H9 (cell line): ENCODE data around the gene SOCS7. TPM values are rescaled to one million over a fixed set of nuclear protein-coding genes. Genes with fewer than 3 reads are reported as not detected.
A peak's percentile ranks its signal among the peaks of the same experiment; 100 is the strongest.

Experiments
- DNase-seq: peaks from one replicate; pipeline ENCODE4 v3.0.0-alpha.2; 2017
- H2AFZ ChIP-seq: one replicate; pipeline ENCODE4 v1.6.1; 2013; ENCODE audit warnings: mild to moderate bottlenecking, low read length, control low read depth, moderate library complexity
- H2AK5ac ChIP-seq: 2 replicates; pipeline ENCODE4 v1.6.1; 2013; ENCODE audit warnings: low read length, control low read depth, mixed read lengths; ENCODE audit not compliant: insufficient read length
- H2BK120ac ChIP-seq: one replicate; pipeline ENCODE4 v1.6.1; 2013; ENCODE audit warnings: low read depth, mild to moderate bottlenecking, low read length, control low read depth, inconsistent platforms; ENCODE audit not compliant: poor library complexity, severe bottlenecking
- H2BK12ac ChIP-seq: 2 replicates; pipeline ENCODE4 v1.6.1; 2013; ENCODE audit warnings: low read length, control low read depth, mixed read lengths, low read depth; ENCODE audit not compliant: insufficient read length
- H2BK15ac ChIP-seq: 2 replicates; pipeline ENCODE4 v1.6.1; 2013; ENCODE audit warnings: low read depth, low read length, control low read depth
- H2BK20ac ChIP-seq: one replicate; pipeline ENCODE4 v1.6.1; 2013; ENCODE audit warnings: low read depth, mild to moderate bottlenecking, low read length, control low read depth, inconsistent platforms; ENCODE audit not compliant: poor library complexity, severe bottlenecking
- H2BK5ac ChIP-seq: 2 replicates; pipeline ENCODE4 v1.6.1; 2013; ENCODE audit warnings: low read length, control low read depth, mixed read lengths; ENCODE audit not compliant: insufficient read length
- H3K14ac ChIP-seq: 2 replicates; pipeline ENCODE4 v1.6.1; 2013; ENCODE audit warnings: low read length, control low read depth; ENCODE audit not compliant: insufficient read depth
- H3K18ac ChIP-seq: 2 replicates; pipeline ENCODE4 v1.6.1; 2013; ENCODE audit warnings: low read depth, mild to moderate bottlenecking, mixed read lengths, low read length, control low read depth; ENCODE audit not compliant: insufficient read length
- H3K23ac ChIP-seq: 2 replicates; pipeline ENCODE4 v1.6.1; 2013; ENCODE audit warnings: low read length, control low read depth, mixed read lengths, low read depth; ENCODE audit not compliant: insufficient read length
- H3K23me2 ChIP-seq: 2 replicates; pipeline ENCODE4 v1.6.1; 2013; ENCODE audit warnings: low read depth, mild to moderate bottlenecking, mixed read lengths, low read length, control low read depth; ENCODE audit not compliant: insufficient read length, poor library complexity, severe bottlenecking
- H3K27ac ChIP-seq: 2 replicates; pipeline ENCODE4 v1.5.1; 2013; ENCODE audit warnings: low read length, control low read depth, mixed read lengths, low read depth; ENCODE audit not compliant: insufficient read length
- H3K27me3 ChIP-seq: 2 replicates; pipeline ENCODE4 v1.6.1; 2013; ENCODE audit warnings: low read length, control low read depth, inconsistent platforms; ENCODE audit not compliant: insufficient read depth
- H3K4ac ChIP-seq: 2 replicates; pipeline ENCODE4 v1.6.1; 2013; ENCODE audit warnings: low read depth, mild to moderate bottlenecking, control low read depth, inconsistent platforms, low read length, moderate library complexity
- H3K4me1 ChIP-seq: 2 replicates; pipeline ENCODE4 v1.6.1; 2013; ENCODE audit warnings: low read length, control low read depth, inconsistent platforms; ENCODE audit not compliant: insufficient read depth
- H3K4me2 ChIP-seq: 2 replicates; pipeline ENCODE4 v1.6.1; 2013; ENCODE audit warnings: low read length, control low read depth, mixed read lengths; ENCODE audit not compliant: insufficient read length, insufficient read depth
- H3K56ac ChIP-seq: 2 replicates; pipeline ENCODE4 v1.6.1; 2013; ENCODE audit warnings: low read depth, mild to moderate bottlenecking, mixed read lengths, low read length, control low read depth; ENCODE audit not compliant: insufficient read length
- H3K79me1 ChIP-seq: 2 replicates; pipeline ENCODE4 v1.6.1; 2013; ENCODE audit warnings: low read depth, mild to moderate bottlenecking, moderate library complexity, low read length, control low read depth, inconsistent platforms; ENCODE audit not compliant: insufficient read depth, poor library complexity, severe bottlenecking
- H3K79me2 ChIP-seq: 2 replicates; pipeline ENCODE4 v1.6.1; 2013; ENCODE audit warnings: low read length, control low read depth, inconsistent platforms; ENCODE audit not compliant: insufficient read depth
- H3K9ac ChIP-seq: 2 replicates; pipeline ENCODE4 v1.6.1; 2013; ENCODE audit warnings: low read length, control low read depth, mixed read lengths; ENCODE audit not compliant: insufficient read length; ENCODE audit errors: extremely low read depth
- H3K9me3 ChIP-seq: one replicate; pipeline ENCODE4 v1.6.1; 2013; ENCODE audit warnings: low read depth, low read length, inconsistent platforms; ENCODE audit not compliant: control insufficient read depth
- H3T11ph ChIP-seq: one replicate; pipeline ENCODE4 v1.6.1; 2013; ENCODE audit warnings: mild to moderate bottlenecking, low read length, control low read depth, inconsistent platforms
- H4K20me1 ChIP-seq: one replicate; pipeline ENCODE4 v1.6.1; 2013; ENCODE audit not compliant: control insufficient read depth, insufficient read length, insufficient read depth
- H4K5ac ChIP-seq: 2 replicates; pipeline ENCODE4 v1.6.1; 2013; ENCODE audit warnings: low read depth, mild to moderate bottlenecking, mixed read lengths, low read length, control low read depth; ENCODE audit not compliant: insufficient read length
- H4K8ac ChIP-seq: replicated peaks from 2 replicates; pipeline ENCODE4 v1.6.1; 2013; ENCODE audit warnings: low read length, control low read depth, mixed read lengths, low read depth; ENCODE audit not compliant: insufficient read length
- H4K91ac ChIP-seq: 2 replicates; pipeline ENCODE4 v1.6.1; 2013; ENCODE audit warnings: low read depth, mild to moderate bottlenecking, moderate library complexity, mixed read lengths, low read length, control low read depth; ENCODE audit not compliant: insufficient read length
- H3K27ac Mint-ChIP-seq, 3 experiments: 2 replicates in 2 of 3; 3 replicates in 1 of 3; pipeline ENCODE4 v1.8.0; 2020 to 2021; ENCODE audit warnings: mixed read lengths in 3 of 3, mild to moderate bottlenecking in 1 of 3, moderate library complexity in 1 of 3
- H3K27me3 Mint-ChIP-seq: 2 replicates; pipeline ENCODE4 v1.8.0; 2021; ENCODE audit warnings: low read depth, mild to moderate bottlenecking, moderate library complexity, mixed read lengths
- H3K36me3 Mint-ChIP-seq, 3 experiments: 2 replicates in 2 of 3; 3 replicates in 1 of 3; pipeline ENCODE4 v1.8.0; 2020 to 2021; ENCODE audit warnings: low read depth in 3 of 3, mixed read lengths in 3 of 3; ENCODE audit not compliant: insufficient read depth in 1 of 3
- H3K4me1 Mint-ChIP-seq, 2 experiments: 2 replicates each; pipeline ENCODE4 v1.8.0; 2020; ENCODE audit warnings: mixed read lengths in 2 of 2
- H3K4me3 Mint-ChIP-seq, 2 experiments: 2 replicates in 1 of 2; 3 replicates in 1 of 2; pipeline ENCODE4 v1.8.0; 2020 to 2021; ENCODE audit warnings: mild to moderate bottlenecking in 2 of 2, mixed read lengths in 2 of 2, moderate library complexity in 1 of 2
- H3K9me3 Mint-ChIP-seq, 2 experiments: 2 replicates in 1 of 2; 3 replicates in 1 of 2; pipeline ENCODE4 v1.8.0; 2020; ENCODE audit warnings: mild to moderate bottlenecking in 2 of 2, mixed read lengths in 2 of 2, moderate library complexity in 1 of 2
- WGBS: extraction: QIAGEN DNeasy Blood & Tissue Kit; methylation state at CpG from one replicate; pipeline ENCODE4 v1.1.7; 2013; ENCODE audit warnings: missing lambda C conversion rate, low lambda C conversion rate, mixed read lengths; ENCODE audit not compliant: insufficient read length; ENCODE audit errors: extremely low coverage; 5-methylcytosine and 5-hydroxymethylcytosine counted together
- total RNA-seq: library from RNA; stranded (reverse); gene quantifications from 2 replicates; pipeline ENCODE4 v1.2.1, GENCODE V29; 2021
- TF ChIP-seq, protein P1 (sequence below): fragments of 200-600 bp; sonication (generic); conservative IDR thresholded peaks from 3 replicates; pipeline ENCODE4 v1.8.0; 2021; ENCODE audit warnings: antibody characterized with exemption, mild to moderate bottlenecking

Gene SOCS7
- total RNA-seq, 1 experiment from 2014 or later, result 31.0 TPM

DNA sequence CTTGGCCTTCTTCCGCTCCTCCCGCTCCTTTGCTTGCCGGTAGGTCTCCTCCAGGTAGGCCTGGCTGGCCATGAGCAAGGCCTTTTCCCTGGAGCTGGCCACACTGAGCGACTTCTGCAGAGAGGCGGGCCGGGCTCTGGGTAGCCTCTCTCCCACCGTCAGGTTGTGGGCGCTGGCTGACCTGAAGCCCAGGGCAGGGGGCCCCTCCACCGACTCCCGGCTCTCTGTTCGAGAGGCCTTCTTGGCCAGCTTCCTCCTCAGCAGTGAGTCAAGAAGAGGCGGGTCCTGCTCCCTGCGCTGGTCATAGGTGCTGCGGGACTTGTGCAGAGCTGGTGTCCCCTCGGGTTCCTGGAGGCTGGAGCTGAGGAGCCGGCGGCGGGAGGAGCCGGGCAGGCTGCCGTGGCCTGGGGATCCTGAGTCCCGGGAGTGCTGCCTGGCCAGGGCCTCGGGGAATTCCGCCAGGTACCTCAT lies 20.7 kb upstream of the SOCS7 start:
- H2BK12ac ChIP-seq, result no peak overlapping the region
- no peaks in the 10 kb centered on the region for H4K20me1 ChIP-seq
- no peak overlapping the region for H2AFZ ChIP-seq
- TF ChIP-seq, protein P1, sequence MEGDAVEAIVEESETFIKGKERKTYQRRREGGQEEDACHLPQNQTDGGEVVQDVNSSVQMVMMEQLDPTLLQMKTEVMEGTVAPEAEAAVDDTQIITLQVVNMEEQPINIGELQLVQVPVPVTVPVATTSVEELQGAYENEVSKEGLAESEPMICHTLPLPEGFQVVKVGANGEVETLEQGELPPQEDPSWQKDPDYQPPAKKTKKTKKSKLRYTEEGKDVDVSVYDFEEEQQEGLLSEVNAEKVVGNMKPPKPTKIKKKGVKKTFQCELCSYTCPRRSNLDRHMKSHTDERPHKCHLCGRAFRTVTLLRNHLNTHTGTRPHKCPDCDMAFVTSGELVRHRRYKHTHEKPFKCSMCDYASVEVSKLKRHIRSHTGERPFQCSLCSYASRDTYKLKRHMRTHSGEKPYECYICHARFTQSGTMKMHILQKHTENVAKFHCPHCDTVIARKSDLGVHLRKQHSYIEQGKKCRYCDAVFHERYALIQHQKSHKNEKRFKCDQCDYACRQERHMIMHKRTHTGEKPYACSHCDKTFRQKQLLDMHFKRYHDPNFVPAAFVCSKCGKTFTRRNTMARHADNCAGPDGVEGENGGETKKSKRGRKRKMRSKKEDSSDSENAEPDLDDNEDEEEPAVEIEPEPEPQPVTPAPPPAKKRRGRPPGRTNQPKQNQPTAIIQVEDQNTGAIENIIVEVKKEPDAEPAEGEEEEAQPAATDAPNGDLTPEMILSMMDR, result no peak
- H3K23me2 ChIP-seq, result no peaks in the 10 kb centered on the region
- H4K91ac ChIP-seq, result no peak overlapping the region
- H4K8ac ChIP-seq, result no peak overlapping the region
- H3K4me1 Mint-ChIP-seq, result peaks cover 20 to 28% of the 10 kb centered on the region in 2 experiments
- no peak overlapping the region for H4K5ac ChIP-seq
- no peak overlapping the region for H3K4me3 Mint-ChIP-seq
- H3K9me3 ChIP-seq, result no peaks in the 10 kb centered on the region
- WGBS, result no CpG with 5 or more reads among the region's 23 CpGs
- no peak overlapping the region for H3K4ac ChIP-seq
- no peak overlapping the region for H3T11ph ChIP-seq
- no peak overlapping the region for H3K4me2 ChIP-seq
- peak; percentile 61 for DNase-seq
- H3K23ac ChIP-seq, result no peak overlapping the region
- no peak overlapping the region for H2BK5ac ChIP-seq
- H3K56ac ChIP-seq, result no peak overlapping the region
- no peak overlapping the region for H3K18ac ChIP-seq
- H2BK20ac ChIP-seq, result no peak overlapping the region
- H3K79me2 ChIP-seq, result no peaks in the 10 kb centered on the region
- H3K79me1 ChIP-seq, result no peaks in the 10 kb centered on the region
- H3K27me3 ChIP-seq, result no peaks in the 10 kb centered on the region
- no peak overlapping the region for H3K14ac ChIP-seq
- H2BK120ac ChIP-seq, result no peak overlapping the region
- H3K27ac ChIP-seq, result no peak overlapping the region
- no peaks in the 10 kb centered on the region for H3K9me3 Mint-ChIP-seq
- H3K4me1 ChIP-seq, result no peaks in the 10 kb centered on the region
- no peak overlapping the region for H2AK5ac ChIP-seq
- no peaks in the 10 kb centered on the region for H3K36me3 Mint-ChIP-seq
- no peaks in the 10 kb centered on the region; the same call in none of the 2 replicates for H3K27me3 Mint-ChIP-seq
- H2BK15ac ChIP-seq, result no peak overlapping the region
- H3K9ac ChIP-seq, result no peak overlapping the region
- H3K27ac Mint-ChIP-seq, result no peak overlapping the region
